Nephron progenitor cell (in vitro differentiated cells): ENCODE results near the gene FBXL20.

ENCODE experiments used
- DNase-seq: peaks from one replicate; pipeline ENCODE4 v3.0.0; 2021
- H3K27ac Mint-ChIP-seq: 2 replicates; pipeline ENCODE4 v1.8.0; 2021; ENCODE audit warnings: mild to moderate bottlenecking, moderate library complexity, mixed read lengths
- H3K27me3 Mint-ChIP-seq: 2 replicates; pipeline ENCODE4 v1.8.0; 2021; ENCODE audit warnings: mild to moderate bottlenecking, low read depth, mixed read lengths; ENCODE audit not compliant: poor library complexity
- H3K36me3 Mint-ChIP-seq: 2 replicates; pipeline ENCODE4 v1.8.0; 2021; ENCODE audit warnings: low read depth, mixed read lengths
- H3K4me1 Mint-ChIP-seq: 2 replicates; pipeline ENCODE4 v1.8.0; 2021; ENCODE audit warnings: mixed read lengths
- H3K4me3 Mint-ChIP-seq: 2 replicates; pipeline ENCODE4 v1.8.0; 2021; ENCODE audit warnings: mild to moderate bottlenecking, moderate library complexity, mixed read lengths
- H3K9me3 Mint-ChIP-seq: 2 replicates; pipeline ENCODE4 v1.8.0; 2021; ENCODE audit warnings: mild to moderate bottlenecking, moderate library complexity, mixed read lengths
- TF ChIP-seq, protein P1 (sequence below): fragments of 200-600 bp; sonication (generic); IDR thresholded peaks from 2 replicates; pipeline ENCODE4 v1.5.0; 2021; ENCODE audit warnings: antibody characterized with exemption

FBXL20 gene

DNA sequence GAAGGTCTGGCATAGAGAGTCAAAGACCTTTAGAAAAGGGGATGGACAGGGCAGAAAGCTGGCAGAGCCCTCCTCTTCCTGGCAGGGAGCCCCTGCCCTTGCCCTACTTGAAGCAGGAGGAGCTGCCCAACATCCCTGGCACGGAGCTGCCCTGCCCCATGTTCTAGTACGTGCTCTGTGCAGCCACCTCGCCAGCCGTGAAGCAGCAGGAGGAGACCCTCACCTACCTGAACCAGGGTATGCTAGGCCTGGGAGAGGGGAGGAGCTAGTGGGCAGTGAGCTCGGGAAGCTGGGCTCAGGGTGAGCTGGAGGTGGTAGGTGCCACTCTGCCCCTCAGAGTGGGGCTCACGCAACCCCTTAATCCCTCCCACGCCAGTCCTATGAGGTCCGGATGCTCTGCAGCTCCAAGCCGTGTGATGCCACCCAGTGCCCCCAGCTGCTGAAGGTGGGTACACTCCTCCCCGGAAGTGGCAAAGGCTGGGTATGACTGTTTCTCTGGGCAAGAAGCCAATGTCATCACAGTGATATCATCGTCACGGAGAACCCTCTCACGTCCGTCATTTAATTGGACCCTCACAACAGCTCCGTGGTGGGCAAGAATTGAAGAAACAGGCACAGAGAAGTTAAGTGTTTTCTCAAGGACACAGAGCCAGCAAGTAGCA, 163.0 kb downstream of the FBXL20 start:
- Mint-ChIP-seq H3K9me3 (no peaks in the 10 kb centered on the region), H3K36me3 (no peaks in the 10 kb centered on the region), H3K27me3 (peaks cover 18% of the 10 kb centered on the region), H3K27ac (no peak overlapping the region), H3K4me3 (no peak overlapping the region), H3K4me1 (peaks cover 16% of the 10 kb centered on the region)
- DNase-seq, result no peak
- TF ChIP-seq, protein P1, sequence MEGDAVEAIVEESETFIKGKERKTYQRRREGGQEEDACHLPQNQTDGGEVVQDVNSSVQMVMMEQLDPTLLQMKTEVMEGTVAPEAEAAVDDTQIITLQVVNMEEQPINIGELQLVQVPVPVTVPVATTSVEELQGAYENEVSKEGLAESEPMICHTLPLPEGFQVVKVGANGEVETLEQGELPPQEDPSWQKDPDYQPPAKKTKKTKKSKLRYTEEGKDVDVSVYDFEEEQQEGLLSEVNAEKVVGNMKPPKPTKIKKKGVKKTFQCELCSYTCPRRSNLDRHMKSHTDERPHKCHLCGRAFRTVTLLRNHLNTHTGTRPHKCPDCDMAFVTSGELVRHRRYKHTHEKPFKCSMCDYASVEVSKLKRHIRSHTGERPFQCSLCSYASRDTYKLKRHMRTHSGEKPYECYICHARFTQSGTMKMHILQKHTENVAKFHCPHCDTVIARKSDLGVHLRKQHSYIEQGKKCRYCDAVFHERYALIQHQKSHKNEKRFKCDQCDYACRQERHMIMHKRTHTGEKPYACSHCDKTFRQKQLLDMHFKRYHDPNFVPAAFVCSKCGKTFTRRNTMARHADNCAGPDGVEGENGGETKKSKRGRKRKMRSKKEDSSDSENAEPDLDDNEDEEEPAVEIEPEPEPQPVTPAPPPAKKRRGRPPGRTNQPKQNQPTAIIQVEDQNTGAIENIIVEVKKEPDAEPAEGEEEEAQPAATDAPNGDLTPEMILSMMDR, result no peak

DNA sequence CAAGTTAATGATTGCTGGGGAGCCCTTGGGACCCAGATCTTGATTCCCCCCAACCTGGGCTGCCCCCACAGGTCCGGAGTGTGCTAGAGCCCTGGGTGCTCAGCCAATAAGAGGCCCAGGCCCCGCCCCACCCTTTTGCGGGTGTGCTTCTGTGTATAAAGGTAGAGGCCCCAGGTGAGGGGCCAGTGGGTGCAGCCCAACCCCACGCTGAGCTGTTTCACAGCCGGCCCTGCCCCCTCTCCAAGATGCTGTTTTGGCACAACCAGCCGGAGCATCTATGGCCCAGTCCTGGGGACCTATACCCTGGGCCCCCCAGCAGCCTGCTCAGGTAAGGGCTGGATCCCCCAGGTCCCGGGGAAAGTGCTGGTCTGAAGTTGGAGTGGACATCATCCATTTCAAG, 163.8 kb downstream of the FBXL20 start:
- no peak for DNase-seq
- Mint-ChIP-seq H3K36me3 (no peaks in the 10 kb centered on the region), H3K27me3 (peaks cover 18% of the 10 kb centered on the region), H3K27ac (no peak overlapping the region), H3K4me3 (no peak overlapping the region), H3K9me3 (no peaks in the 10 kb centered on the region), H3K4me1 (peaks cover 15% of the 10 kb centered on the region)
- TF ChIP-seq, protein P1, result no peak

DNA sequence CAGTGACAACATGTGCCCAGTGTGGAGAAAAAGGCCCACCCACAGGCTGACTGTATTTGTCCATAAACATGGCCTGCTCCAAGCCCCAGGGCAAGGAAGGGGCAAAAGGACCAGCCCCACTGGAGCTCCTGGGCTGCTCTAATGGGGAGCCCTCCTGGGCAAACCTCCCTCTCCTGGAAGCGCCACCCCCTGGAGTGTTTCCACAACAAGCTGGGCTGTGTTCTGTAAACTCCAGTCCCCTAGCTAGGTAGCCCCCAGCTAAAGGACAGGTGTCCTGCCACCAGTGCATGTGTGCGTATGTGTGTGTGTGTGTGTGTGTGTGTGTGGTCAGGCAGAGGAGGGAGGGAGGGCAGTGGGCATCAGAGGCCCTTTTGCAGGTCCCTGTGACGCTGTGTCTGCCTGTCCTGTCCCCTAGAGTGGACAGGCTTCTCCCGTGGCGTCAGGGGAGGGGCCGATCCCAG, 164.4 kb downstream of the FBXL20 start:
- no peak for DNase-seq
- Mint-ChIP-seq H3K4me3 (no peak overlapping the region), H3K36me3 (no peaks in the 10 kb centered on the region), H3K27me3 (peaks cover 20% of the 10 kb centered on the region), H3K4me1 (peaks cover 19% of the 10 kb centered on the region), H3K27ac (no peak overlapping the region), H3K9me3 (no peaks in the 10 kb centered on the region)
- TF ChIP-seq, protein P1, result no peak

DNA sequence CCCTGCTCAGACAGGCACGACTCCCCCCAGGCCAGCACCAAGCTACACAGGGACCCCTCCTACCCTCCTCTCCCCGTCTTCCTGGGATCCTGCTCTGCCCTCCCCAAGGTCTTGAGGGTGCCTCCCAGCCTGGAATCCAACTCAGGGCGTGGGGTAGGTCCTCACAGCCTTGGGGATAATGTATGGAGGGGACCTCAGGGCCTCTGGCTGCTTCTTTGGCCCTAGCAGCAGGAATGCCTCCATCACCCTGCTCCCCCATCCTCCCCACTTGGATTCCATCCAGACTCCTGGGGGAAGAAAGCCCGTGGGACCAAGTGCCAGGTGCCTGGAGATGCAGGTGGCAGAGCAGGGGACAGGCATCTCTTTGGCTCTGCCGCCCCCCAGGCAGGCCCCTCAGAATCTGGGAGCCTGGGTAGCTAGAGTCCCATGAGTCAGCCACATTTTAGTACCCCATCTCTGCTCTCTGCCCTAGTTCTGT, 164.9 kb downstream of the FBXL20 start:
- peaks cover 20% of the 10 kb centered on the region for H3K27me3 Mint-ChIP-seq
- no peaks in the 10 kb centered on the region for H3K36me3 Mint-ChIP-seq
- peaks cover 22% of the 10 kb centered on the region for H3K4me1 Mint-ChIP-seq
- H3K9me3 Mint-ChIP-seq, result no peaks in the 10 kb centered on the region
- TF ChIP-seq, protein P1, result no peak
- no peak overlapping the region for H3K4me3 Mint-ChIP-seq
- no peak overlapping the region for H3K27ac Mint-ChIP-seq
- DNase-seq, result no peak

DNA sequence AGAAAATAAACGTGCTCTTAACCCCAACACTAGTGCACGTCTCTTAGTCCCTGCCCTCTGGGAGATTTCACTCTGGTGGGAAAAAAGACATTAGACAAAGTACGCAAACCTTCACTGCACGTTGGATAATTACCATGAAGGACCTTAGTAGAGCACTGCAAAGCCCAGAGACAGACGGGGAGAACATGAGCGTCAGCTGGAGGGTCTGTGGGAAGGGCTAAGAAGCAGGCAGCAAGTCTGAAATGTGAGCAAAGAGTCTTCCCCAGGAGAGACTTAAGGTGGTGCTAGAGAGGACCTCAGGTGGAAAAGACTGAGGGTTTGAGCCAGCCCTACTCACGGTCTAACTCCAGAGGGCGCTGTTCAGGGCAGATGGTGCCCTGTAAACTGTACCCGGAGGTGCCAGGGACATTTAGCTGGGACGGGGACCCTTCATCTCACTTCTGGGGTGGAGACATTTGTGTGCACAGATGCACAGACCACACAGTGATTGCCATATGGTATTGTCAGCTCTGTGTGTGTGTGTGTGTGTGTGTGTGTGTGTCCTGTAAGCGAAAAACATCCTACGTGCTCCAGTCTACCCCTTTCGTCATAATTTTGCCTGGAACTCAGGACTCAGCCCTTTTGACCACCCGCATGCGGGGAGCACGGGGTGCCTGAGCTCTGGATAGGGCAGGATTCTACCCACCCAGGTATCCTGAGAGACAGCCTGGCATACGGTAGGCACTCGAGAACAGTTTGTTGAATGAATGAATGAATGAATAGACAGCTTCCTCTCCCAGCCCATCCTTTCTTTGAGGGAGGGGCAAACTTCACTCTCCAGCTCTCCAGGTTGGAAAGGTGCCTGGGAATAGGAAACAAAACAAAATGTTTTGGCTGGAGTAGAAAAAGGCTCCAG, 165.6 kb downstream of the FBXL20 start:
- H3K27ac Mint-ChIP-seq, result no peak overlapping the region

More for the DNA sequence above, 165.6 kb downstream of the FBXL20 start:
- Mint-ChIP-seq H3K4me3 (no peak overlapping the region), H3K36me3 (no peaks in the 10 kb centered on the region), H3K9me3 (no peaks in the 10 kb centered on the region), H3K4me1 (peaks cover 29% of the 10 kb centered on the region), H3K27me3 (peaks cover 22% of the 10 kb centered on the region)
- DNase-seq, result peak; percentile 57
- TF ChIP-seq, protein P1, result peak; percentile 82
